K562 (cell line): ENCODE results near the gene TUBGCP6. TPM values are rescaled to one million over a fixed set of nuclear protein-coding genes. Genes with fewer than 3 reads are reported as not detected.

Experiments
- ATAC-seq: fragments of 200-7000 bp; cut with Tn5 transposase; 3 replicates; pipeline ENCODE4 v1.9.1; 2020; ENCODE audit warnings: moderate library complexity
- BruUV-seq: library from RNA; stranded (reverse); fragments of 400-500 nt; replicated peaks from 2 replicates; lab custom pipeline; 2021; lab: Mats Ljungman, UMichigan
- CTCF ChIA-PET: fragments of 300-600 bp; formaldehyde crosslinking; extraction: SDS; loops from one replicate; lab custom pipeline; 2021; ENCODE audit warnings: low intra/inter-chr PET ratio; lab: Yijun Ruan, JAX
- POLR2A ChIA-PET: fragments of 300-600, 350-650 bp; sonication (Branson Sonifier 250); formaldehyde crosslinking; extraction: SDS; loops from one replicate; lab custom pipeline; 2021; ENCODE audit warnings: antibody characterized with exemption, inconsistent platforms; lab: Yijun Ruan, JAX
- DNase-seq, 4 experiments: peaks; one replicate each; pipeline versions ENCODE4 v3.0.0 to v3.0.0-alpha.2; 2011 to 2018; ENCODE audit warnings: low spot score in 3 of 4, mixed read lengths in 3 of 4; ENCODE audit errors: extremely low read depth in 1 of 4
- FAIRE-seq: peaks from 2 replicates; lab custom pipeline; 2011; peaks lifted over from hg19 to GRCh38; lab: Jason Lieb, UNC
- H2AFZ ChIP-seq: 2 replicates; pipeline ENCODE4 v1.6.0; 2011; ENCODE audit warnings: low read depth, low read length, control low read depth, inconsistent platforms
- H3K27ac ChIP-seq: fragments of 200-600 bp; 3 replicates; pipeline ENCODE4 v1.8.0; 2011; ENCODE audit warnings: low read depth, mild to moderate bottlenecking, control low read depth, inconsistent platforms, low read length, moderate library complexity, mixed read lengths; ENCODE audit errors: extremely low read depth
- H3K27me3 ChIP-seq, 2 experiments: fragments of 300-600 bp in 1 of 2; 2 replicates in 1 of 2; 3 replicates in 1 of 2; pipeline versions ENCODE4 v1.6.0 to v1.8.0; 2011; ENCODE audit warnings: inconsistent platforms in 2 of 2, low read length in 2 of 2, mild to moderate bottlenecking in 1 of 2, mixed read lengths in 1 of 2, moderate library complexity in 1 of 2; ENCODE audit not compliant: control insufficient read depth in 2 of 2, insufficient read depth in 2 of 2
- H3K36me3 ChIP-seq: fragments of 300-600 bp; 3 replicates; pipeline ENCODE4 v1.8.0; 2011; ENCODE audit warnings: mild to moderate bottlenecking, low read length, inconsistent platforms; ENCODE audit not compliant: control insufficient read depth, insufficient read depth
- H3K4me1 ChIP-seq, 2 experiments: fragments of 200-600 bp in 1 of 2; replicated peaks in 1 of 2; 2 replicates in 1 of 2; 3 replicates in 1 of 2; pipeline versions ENCODE4 v1.5.1 to v1.8.0; 2011; ENCODE audit warnings: inconsistent platforms in 2 of 2, low read length in 2 of 2, mild to moderate bottlenecking in 1 of 2, mixed read lengths in 1 of 2, moderate library complexity in 1 of 2; ENCODE audit not compliant: control insufficient read depth in 2 of 2, insufficient read depth in 2 of 2
- H3K4me2 ChIP-seq: 2 replicates; pipeline ENCODE4 v1.6.1; 2011; ENCODE audit warnings: low read length, control low read depth, inconsistent platforms, mixed read lengths; ENCODE audit not compliant: insufficient read depth
- H3K4me3 ChIP-seq: fragments of 200-600 bp; sonication (generic), shearing (Covaris generic); 2 replicates; pipeline ENCODE4 v1.5.1; 2016; ENCODE audit warnings: control low read depth, inconsistent platforms
- H3K79me2 ChIP-seq: fragments of 200-600 bp; 3 replicates; pipeline ENCODE4 v1.8.0; 2011; ENCODE audit warnings: low read length, inconsistent platforms; ENCODE audit not compliant: control insufficient read depth, insufficient read depth
- H3K9ac ChIP-seq, 2 experiments: 2 replicates each; pipeline versions ENCODE4 v1.6.0 to v1.6.1; 2011; ENCODE audit warnings: low read depth in 2 of 2, low read length in 2 of 2, control low read depth in 1 of 2, inconsistent platforms in 1 of 2, mild to moderate bottlenecking in 1 of 2, mixed read lengths in 1 of 2; ENCODE audit not compliant: insufficient read depth in 1 of 2
- H3K9me1 ChIP-seq: one replicate; pipeline ENCODE4 v1.6.0; 2011; ENCODE audit warnings: inconsistent platforms, mild to moderate bottlenecking, low read length, moderate library complexity; ENCODE audit not compliant: control insufficient read depth, insufficient read depth
- H3K9me3 ChIP-seq: replicated peaks from 2 replicates; pipeline ENCODE4 v1.5.1; 2011; ENCODE audit warnings: low read depth, low read length, inconsistent platforms; ENCODE audit not compliant: control insufficient read depth, insufficient read depth
- H4K20me1 ChIP-seq: replicated peaks from 2 replicates; pipeline ENCODE4 v1.6.1; 2011; ENCODE audit warnings: low read length, inconsistent platforms, mixed read lengths; ENCODE audit not compliant: control insufficient read depth, insufficient read depth
- BDP1 ChIP-seq: IDR thresholded peaks from 3 replicates; pipeline ENCODE4 v1.6.1; 2011; ENCODE audit not compliant: insufficient read length, insufficient read depth
- BRD9 ChIP-seq: fragments of 450-650 bp; IDR thresholded peaks from 2 replicates; pipeline ENCODE4 v1.6.1; 2018; ENCODE audit warnings: low read depth; ENCODE audit not compliant: partially characterized antibody
- CCNT2 ChIP-seq: IDR thresholded peaks from 2 replicates; pipeline ENCODE4 v1.6.1; 2011; ENCODE audit warnings: borderline replicate concordance, low read depth, mild to moderate bottlenecking, moderate library complexity, mixed read lengths, low read length; ENCODE audit not compliant: insufficient read length; ENCODE audit errors: extremely low read depth
- HOMEZ ChIP-seq: fragments of 250-450 bp; sonication (Bioruptor Pico); IDR thresholded peaks from 2 replicates; pipeline ENCODE4 v1.4.0; 2020; ENCODE audit warnings: mild to moderate bottlenecking, moderate library complexity
- PHF8 ChIP-seq: fragments of 200-600 bp; sonication (generic); IDR thresholded peaks from 2 replicates; pipeline ENCODE4 v1.6.1; 2012; ENCODE audit warnings: mixed run types, mild to moderate bottlenecking, inconsistent platforms, low read length, moderate library complexity, borderline replicate concordance
- PHTF2 ChIP-seq: fragments of 250-450 bp; sonication (Bioruptor Pico); IDR thresholded peaks from 2 replicates; pipeline ENCODE4 v1.5.0; 2021; ENCODE audit warnings: mild to moderate bottlenecking
- POLR2G ChIP-seq: fragments of 200-400 bp; formaldehyde crosslinking; IDR thresholded peaks from 2 replicates; pipeline ENCODE4 v1.6.1; 2017; ENCODE audit warnings: low read depth, mild to moderate bottlenecking, antibody characterized with exemption, low read length, moderate library complexity
- RAD21 ChIP-seq, 2 experiments: fragments of 250-450 bp in 1 of 2; fragments of 450-650 bp in 1 of 2; sonication (Bioruptor Pico) in 1 of 2; formaldehyde crosslinking in 1 of 2; IDR thresholded peaks in 1 of 2; conservative IDR thresholded peaks in 1 of 2; 2 replicates each; pipeline versions ENCODE4 v1.4.0 to v1.8.0; 2020 to 2022; ENCODE audit warnings: mild to moderate bottlenecking in 2 of 2, moderate library complexity in 1 of 2
- RB1 ChIP-seq: fragments of 450-650 bp; IDR thresholded peaks from 2 replicates; pipeline ENCODE4 v1.6.1; 2017; ENCODE audit warnings: low read depth, mild to moderate bottlenecking
- RBFOX2 ChIP-seq: fragments of 200-400 bp; formaldehyde crosslinking; IDR thresholded peaks from 2 replicates; pipeline ENCODE4 v1.6.1; 2017; ENCODE audit warnings: low read depth, mild to moderate bottlenecking, low read length, moderate library complexity
- SOX6 ChIP-seq: fragments of 450-650 bp; IDR thresholded peaks from 2 replicates; pipeline ENCODE4 v1.6.1; 2014; ENCODE audit warnings: mild to moderate bottlenecking
- SP2 ChIP-seq: IDR thresholded peaks from 2 replicates; pipeline ENCODE4 v1.6.1; 2011; ENCODE audit warnings: mild to moderate bottlenecking, low read depth, low read length, moderate library complexity; ENCODE audit not compliant: poor library complexity, severe bottlenecking; ENCODE audit errors: extremely low read depth
- TAF1 ChIP-seq: IDR thresholded peaks from 2 replicates; pipeline ENCODE4 v1.6.1; 2011; ENCODE audit warnings: mild to moderate bottlenecking, low read length, moderate library complexity; ENCODE audit not compliant: insufficient read depth, control insufficient read depth, severe bottlenecking; ENCODE audit errors: extremely low read depth
- U2AF1 ChIP-seq: fragments of 200-400 bp; formaldehyde crosslinking; optimal IDR thresholded peaks from 2 replicates; pipeline ENCODE3; 2017; ENCODE audit warnings: mild to moderate bottlenecking, low read depth, low read length, moderate library complexity
- XRCC5 ChIP-seq: fragments of 200-400 bp; formaldehyde crosslinking; IDR thresholded peaks from 2 replicates; pipeline ENCODE4 v1.6.1; 2017; ENCODE audit warnings: low read depth, mild to moderate bottlenecking, low read length
- ZBTB1 ChIP-seq: sonication (generic); formaldehyde crosslinking; IDR thresholded peaks from 2 replicates; pipeline ENCODE4 v1.8.1; 2023; ENCODE audit warnings: missing genetic modification reagents, low read depth, mild to moderate bottlenecking, borderline replicate concordance
- ZBTB7A ChIP-seq: IDR thresholded peaks from 2 replicates; pipeline ENCODE4 v1.6.1; 2011; ENCODE audit warnings: low read depth, mild to moderate bottlenecking, low read length, moderate library complexity, borderline replicate concordance; ENCODE audit not compliant: control insufficient read depth
- ZFX ChIP-seq: sonication (generic); formaldehyde crosslinking; IDR thresholded peaks from 2 replicates; pipeline ENCODE4 v1.8.0; 2022; ENCODE audit warnings: mild to moderate bottlenecking, missing genetic modification reagents, moderate library complexity
- WGBS: fragments of 100-300 bp; shearing (Covaris generic); methylation state at CpG from one replicate; pipeline ENCODE4 v1.1.6; 2016; ENCODE audit warnings: low coverage, mixed read lengths; ENCODE audit not compliant: insufficient coverage; ENCODE audit errors: missing lambda C conversion rate; 5-methylcytosine and 5-hydroxymethylcytosine counted together
- in situ Hi-C: fragments of 300-500 bp; cut with MboI; formaldehyde crosslinking; loops from 4 replicates; pipeline ENCODE4 v1.15.0; 2018; ENCODE audit warnings: inconsistent platforms, mixed read lengths
- intact Hi-C: fragments of 100-400 bp; cut with micrococcal nuclease; formaldehyde crosslinking; loops from 2 replicates; pipeline ENCODE4 v1.14.2; 2022
- polyA plus RNA-seq, 8 experiments: library from polyadenylated mRNA; depleted of rRNA in 4 of 8; stranded (reverse) in 5 of 8; unstranded in 3 of 8; fragments of >200 nt; fragmentation: Nextera tagmentation in 2 of 8; fragmentation: Illumina TruSeq in 1 of 8; extraction: Ambion mirVana in 2 of 8; extraction: Trizol in 1 of 8; gene quantifications; 2 replicates each; pipeline versions ENCODE4 v1.2.1 to v1.2.3, GENCODE V29; 2011 to 2014; ENCODE audit warnings: inconsistent platforms in 1 of 8, missing spikeins in 1 of 8
- total RNA-seq, 7 experiments: library from RNA; depleted of rRNA in 6 of 7; stranded (reverse); fragments of >200 nt in 6 of 7; fragmentation: Illumina TruSeq in 2 of 7; extraction: Trizol in 2 of 7; gene quantifications; 2 replicates each; pipeline versions ENCODE4 v1.2.1 to v1.2.3, GENCODE V29; 2011 to 2021; ENCODE audit warnings: low replicate concordance in 1 of 7

The TUBGCP6 gene
- total and polyA plus RNA-seq, 9 of the 15 experiments (the other 6 are each of a cell fraction or from before 2014, with no cell fraction given), result 0.76 to 33.0 (median 10.1) TPM

DNA sequence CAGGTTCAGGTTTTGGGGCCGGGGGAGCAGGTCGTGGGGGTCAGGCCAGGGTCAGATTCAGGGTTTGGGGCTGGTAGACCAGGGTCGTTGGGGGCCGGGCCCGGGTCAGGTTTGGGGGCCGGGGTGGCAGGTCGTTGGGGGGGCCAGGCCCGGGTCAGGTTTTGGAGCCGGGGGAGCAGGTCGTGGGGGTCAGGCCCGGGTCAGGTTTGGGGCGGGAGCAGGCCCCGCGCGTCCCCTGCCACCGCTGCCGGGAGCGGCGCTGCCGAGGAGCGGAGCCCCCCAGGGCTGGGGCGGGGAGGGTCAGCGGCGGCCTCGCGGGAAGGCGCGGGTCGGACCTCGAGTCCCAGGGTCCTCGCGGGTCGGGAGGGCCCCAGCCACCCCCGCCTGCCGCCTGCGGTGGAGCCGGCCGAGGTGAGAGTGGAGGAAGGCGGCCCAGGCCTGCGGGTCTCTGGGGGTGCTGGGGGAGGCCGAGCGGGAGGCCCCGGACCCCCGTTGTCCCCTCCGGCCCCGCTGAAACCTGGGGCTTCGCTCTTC lies 58.6 kb downstream of the TUBGCP6 start:
- H3K4me1 ChIP-seq, result peaks cover 19 to 83% of the 10 kb centered on the region in 2 experiments
- peak overlapping the region; percentile 74 for H3K4me2 ChIP-seq
- no TSS peak for BruUV-seq
- CTCF ChIA-PET, result no interaction called here
- H2AFZ ChIP-seq, result no peak overlapping the region
- peaks cover 8% of the 10 kb centered on the region; the same call in 1 of the 2 replicates for H4K20me1 ChIP-seq
- peaks cover 7% of the 10 kb centered on the region for H3K9me1 ChIP-seq
- H3K79me2 ChIP-seq, result peaks cover 45% of the 10 kb centered on the region
- TF ChIP-seq XRCC5, result no peak
- TF ChIP-seq RBFOX2, result 0 out of 2 replicates have a peak, but pooled peaks have one; percentile 42
- no peak for TF ChIP-seq RAD21 (CRISPR knock-in tag; conservative IDR thresholded peaks at IDR 0.05 in 1 of 2, IDR thresholded peaks at IDR 0.05 in 1 of 2)
- peak; percentile 7 for TF ChIP-seq TAF1
- TF ChIP-seq POLR2G, result peak; percentile 59
- no peak for TF ChIP-seq PHTF2 (CRISPR knock-in tag)
- no peak for TF ChIP-seq CCNT2
- TF ChIP-seq U2AF1, result no peak
- no peak for TF ChIP-seq HOMEZ (CRISPR knock-in tag)
- TF ChIP-seq SP2, result no peak
- TF ChIP-seq ZBTB1, result 0 out of 2 replicates have a peak, but pooled peaks have one; percentile 46
- no peak for TF ChIP-seq BRD9
- TF ChIP-seq ZFX (CRISPR knock-in tag), result peak; percentile 23; the same call in 1 of the 2 replicates
- TF ChIP-seq PHF8, result peak; percentile 22; the same call in 1 of the 2 replicates
- TF ChIP-seq SOX6, result no peak
- peak; percentile 70; the same call in 1 of the 2 replicates for TF ChIP-seq ZBTB7A
- TF ChIP-seq RB1, result peak; percentile 50; the same call in 1 of the 2 replicates
- no peak for TF ChIP-seq BDP1
- no CpG with 5 or more reads among the region's 47 CpGs for WGBS
- peak overlapping the region; percentile 69 to 95 for H3K9ac ChIP-seq
- no peaks in the 10 kb centered on the region for H3K9me3 ChIP-seq
- intact Hi-C loops, result no loop called here
- FAIRE-seq (no peak), ATAC-seq (peak; percentile 3; the same call in 1 of the 3 replicates), DNase-seq (peak in 2 of 4 experiments; percentile 52 to 56)
- POLR2A ChIA-PET, result interaction anchor here (1.2 kb wide), 1 partner anchor 13 kb away, joined by 3 read pairs; no protein-coding TSS in a partner anchor
- H3K27me3 ChIP-seq, result no peaks in the 10 kb centered on the region
- peaks cover 13% of the 10 kb centered on the region; the same call in 1 of the 3 replicates for H3K36me3 ChIP-seq
- H3K4me3 ChIP-seq, result peak overlapping the region; percentile 64
- in situ Hi-C loops, result no loop called here
- peak overlapping the region; percentile 74 for H3K27ac ChIP-seq
